ENCODE data around the gene HECTD3.
A peak's percentile ranks its signal among the peaks of the same experiment; 100 is the strongest.
"Not testable (repeated sequence)": the region's sequence is repeated elsewhere in the genome, so short reads cannot be mapped to it uniquely, and the experiment has no call there.

The HECTD3 gene

DNA sequence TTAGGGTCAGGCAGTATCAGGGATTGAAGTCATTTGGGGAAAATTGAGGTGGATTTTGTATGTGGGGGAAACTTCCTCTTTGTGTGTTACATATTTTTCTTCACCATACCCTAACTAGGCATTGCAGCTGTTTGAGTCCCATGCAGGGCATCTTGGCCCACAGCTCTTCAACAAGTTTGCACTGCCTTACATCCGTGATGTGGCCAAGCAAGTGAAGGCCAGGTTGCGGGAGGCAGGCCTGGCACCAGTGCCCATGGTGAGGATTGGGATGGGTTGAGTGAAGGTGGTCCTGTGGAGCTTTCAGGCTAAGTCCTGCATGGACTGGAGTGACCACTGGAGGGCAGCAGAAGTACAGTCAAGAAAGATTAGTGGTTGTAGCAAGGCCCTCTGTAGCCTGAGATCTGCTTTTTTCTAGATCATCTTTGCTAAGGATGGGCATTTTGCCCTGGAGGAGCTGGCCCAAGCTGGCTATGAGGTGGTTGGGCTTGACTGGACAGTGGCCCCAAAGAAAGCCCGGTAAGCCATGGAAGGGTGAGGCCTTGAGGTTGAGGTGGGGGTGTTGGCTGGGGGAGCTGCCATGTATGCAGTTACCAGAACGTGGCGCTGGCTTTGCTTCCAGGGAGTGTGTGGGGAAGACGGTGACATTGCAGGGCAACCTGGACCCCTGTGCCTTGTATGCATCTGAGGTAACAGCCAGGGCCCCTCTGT lies 3.4 kb upstream of the HECTD3 start:
- peak; percentile 51 for DNase-seq (ENCODE audit: low read depth)

DNA sequence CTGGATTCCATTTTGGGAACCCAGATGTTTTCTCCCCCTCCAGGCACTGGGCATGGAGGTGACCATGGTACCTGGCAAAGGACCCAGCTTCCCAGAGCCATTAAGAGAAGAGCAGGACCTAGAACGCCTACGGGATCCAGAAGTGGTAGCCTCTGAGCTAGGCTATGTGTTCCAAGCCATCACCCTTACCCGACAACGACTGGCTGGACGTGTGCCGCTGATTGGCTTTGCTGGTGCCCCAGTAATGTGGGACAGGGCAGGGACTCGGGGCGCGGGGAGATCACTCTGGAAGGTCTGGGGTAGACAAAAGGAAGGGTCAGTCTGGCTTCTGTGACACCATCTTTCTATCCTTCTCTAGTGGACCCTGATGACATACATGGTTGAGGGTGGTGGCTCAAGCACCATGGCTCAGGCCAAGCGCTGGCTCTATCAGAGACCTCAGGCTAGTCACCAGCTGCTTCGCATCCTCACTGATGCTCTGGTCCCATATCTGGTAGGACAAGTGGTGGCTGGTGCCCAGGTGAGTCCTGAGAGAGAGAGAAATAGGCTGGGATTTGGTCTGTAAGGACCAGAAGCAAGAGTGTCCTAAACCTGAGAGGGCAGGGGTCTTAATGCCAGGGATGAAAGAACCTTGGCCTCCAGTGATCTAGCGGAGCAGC lies 2.6 kb upstream of the HECTD3 start:
- DNase-seq (ENCODE audit: low read depth) = no peak

DNA sequence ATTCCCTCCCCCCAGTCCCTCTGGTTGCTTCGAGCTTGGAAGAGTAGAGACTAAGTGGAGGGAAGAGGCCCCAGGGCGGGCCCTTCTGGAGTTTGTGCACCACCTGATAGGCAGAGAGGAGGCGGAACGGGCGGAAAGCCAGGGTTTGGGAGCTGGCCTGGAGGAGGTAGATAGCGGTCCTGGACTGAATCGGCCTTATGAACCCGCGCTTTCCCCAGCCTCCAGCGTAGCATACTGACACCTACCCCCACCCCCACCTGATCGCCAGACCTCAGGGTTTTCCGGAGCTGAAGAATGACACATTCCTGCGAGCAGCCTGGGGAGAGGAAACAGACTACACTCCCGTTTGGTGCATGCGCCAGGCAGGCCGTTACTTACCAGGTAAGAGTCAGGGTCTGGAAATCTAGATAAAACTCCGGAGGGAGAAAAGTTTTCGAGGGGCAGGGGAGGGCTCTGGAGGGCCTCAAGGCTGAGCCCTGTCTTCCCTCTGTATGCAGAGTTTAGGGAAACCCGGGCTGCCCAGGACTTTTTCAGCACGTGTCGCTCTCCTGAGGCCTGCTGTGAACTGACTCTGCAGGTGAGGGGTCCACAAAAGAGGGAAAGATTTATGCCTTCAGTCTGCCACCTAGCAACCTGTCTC lies 1.6 kb upstream of the HECTD3 start:
- DNase-seq (ENCODE audit: low read depth) = no peak

DNA sequence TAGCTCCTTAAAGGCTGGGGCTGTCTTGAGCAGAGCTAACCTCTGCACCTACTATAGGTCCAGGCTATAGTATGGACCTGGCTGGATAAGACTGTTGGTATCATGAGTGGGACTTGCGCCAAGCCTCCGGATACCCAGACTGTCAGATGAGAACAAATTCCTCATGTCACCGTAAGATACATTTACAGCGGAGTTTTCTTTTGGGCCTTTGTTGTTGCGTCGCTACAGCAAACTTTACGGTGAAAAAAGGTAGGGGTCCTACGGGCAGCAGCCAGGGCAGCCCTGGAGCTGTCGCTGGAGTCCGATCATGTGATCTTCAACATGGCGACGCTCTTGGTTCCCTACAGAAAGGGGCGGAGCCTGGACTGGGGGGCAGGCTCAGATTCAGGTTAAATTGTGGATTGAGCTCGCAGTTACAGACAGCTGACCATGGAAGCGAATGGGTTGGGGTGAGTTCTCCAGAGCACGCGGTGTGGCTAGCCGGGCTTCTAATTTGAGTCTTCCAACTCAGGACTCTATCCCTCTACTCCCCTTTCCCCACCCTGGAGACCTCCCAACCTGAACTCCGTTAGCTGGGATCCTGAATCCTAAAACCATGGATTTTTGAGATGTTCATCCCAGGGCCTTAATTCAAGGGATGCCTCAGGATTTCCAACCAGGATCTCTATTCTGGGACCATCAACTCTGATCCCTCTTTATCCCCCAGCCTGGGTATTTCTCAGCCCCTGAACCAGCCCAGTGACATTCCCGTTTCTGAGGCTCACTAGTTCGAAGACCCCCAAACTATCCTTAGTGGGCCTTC lies 914 bp upstream of the HECTD3 start, which contains the start of gene UROD:
Gene UROD, plus strand, starts transcription at position 418 of the 802 bp plus-strand sequence. Its CDS starts 12 bp downstream, at position 430.
- DNase-seq (ENCODE audit: low read depth) = peak; percentile 82

DNA sequence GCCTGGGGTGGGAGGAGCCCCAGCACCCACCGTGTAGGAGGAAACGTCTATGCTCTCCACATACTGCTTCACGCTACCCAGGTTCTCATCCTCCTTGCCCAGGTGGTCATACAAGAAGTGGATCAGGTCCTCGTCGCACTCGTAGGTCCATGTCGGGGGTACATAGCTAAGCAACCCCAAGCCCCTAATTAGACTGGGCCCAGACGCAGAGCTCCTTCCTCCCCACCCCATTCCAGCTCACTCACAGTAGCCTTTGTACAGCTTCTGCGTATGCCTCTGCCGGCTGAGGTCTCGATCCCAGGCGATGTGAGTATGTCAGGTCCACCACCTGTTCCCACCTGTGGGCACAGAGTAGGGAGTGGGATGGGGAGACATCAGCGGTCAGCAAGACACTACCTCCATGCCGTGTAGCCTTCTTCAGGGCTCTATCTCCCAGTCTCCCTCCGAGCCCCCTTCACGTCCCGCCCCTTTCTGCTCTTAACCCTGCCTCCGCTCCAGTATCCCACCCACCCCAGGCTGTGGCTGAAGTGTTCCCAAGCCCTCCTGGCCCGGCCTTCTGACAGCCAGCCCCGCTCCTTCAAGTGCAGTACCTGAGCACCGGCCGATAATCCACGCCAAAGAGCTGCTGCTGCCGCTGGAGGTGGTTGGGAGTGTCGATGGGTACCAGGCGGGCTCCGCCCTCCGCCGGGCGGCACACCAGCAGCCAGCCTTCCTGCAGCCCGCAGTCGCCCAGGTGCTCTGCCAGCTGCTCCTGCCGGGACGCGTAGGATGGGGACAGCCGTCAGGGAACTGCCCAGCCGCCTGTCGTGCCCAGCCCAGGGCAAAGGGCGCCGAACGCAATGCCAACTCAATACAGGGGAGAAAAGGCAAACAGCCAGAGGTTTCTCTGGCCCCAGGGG lies 919 bp downstream of the HECTD3 start:
- DNase-seq (ENCODE audit: low read depth) = no peak

DNA sequence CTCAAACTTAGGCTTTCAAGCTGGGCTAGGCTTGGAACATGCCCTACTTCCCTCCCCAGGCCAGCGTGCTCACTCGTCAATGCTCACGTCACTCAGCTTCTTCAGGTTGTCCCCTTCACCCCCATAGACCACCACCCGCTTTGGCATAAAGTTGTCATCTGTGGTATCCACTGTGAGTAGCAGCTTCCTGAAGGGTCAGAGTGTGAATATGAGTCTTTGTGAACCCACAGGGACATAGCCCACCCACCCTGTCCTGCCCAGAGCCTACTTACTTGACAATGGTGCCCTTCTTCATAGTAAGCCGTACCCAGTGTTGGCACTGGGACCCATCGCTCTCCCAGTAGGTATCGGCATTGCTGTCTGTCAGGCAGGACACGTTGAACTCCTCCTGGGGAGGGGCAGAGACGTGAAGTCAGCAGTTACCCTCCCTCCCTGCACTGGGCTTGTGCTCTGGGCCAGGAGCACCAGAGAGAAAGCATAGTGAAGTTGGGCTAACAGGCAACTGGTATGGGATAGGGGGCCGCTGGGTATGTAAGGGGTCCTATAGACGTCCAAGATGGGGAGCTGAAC lies 1.7 kb downstream of the HECTD3 start:
- DNase-seq (ENCODE audit: low read depth) = no peak

DNA sequence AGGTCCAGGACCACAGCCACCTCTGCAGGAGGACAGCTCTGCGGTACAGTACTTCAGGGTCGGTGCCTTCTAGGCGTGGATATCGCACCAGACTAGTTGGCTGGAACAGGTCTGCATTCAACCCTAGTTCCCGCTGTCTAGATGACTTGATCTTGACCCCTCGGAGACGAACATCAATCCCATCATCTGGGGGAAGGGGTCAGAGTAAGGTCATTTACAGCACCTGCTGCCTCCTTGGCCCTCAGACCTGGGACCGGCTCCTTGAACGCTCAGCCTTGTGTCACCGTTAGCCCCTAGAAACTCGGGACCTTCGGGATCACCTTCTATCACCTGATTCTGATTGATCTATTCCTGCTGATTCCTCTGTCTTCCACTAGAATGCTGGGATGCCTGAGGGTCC lies 2.6 kb downstream of the HECTD3 start:
- DNase-seq (ENCODE audit: low read depth) = no peak

DNA sequence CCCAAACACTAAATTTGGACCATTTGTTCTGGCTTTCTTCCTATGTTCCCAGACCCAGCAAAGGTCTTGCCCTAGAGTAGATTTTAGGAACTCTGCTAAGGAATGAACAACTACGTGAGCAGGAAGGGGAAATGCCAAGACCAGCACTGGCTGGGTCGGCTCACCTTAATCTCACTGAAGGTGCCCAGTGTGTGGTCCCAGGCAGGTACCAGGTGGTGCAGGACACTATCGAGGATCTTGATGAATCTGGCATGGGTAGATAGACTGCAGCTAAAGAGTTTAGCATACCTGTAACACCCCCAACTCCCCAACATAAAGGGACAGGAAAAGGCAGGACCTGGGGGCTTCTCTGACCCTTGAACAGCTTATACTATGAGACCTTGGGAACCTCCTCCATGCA lies 3.0 kb downstream of the HECTD3 start:
- DNase-seq (ENCODE audit: low read depth) = no peak

DNA sequence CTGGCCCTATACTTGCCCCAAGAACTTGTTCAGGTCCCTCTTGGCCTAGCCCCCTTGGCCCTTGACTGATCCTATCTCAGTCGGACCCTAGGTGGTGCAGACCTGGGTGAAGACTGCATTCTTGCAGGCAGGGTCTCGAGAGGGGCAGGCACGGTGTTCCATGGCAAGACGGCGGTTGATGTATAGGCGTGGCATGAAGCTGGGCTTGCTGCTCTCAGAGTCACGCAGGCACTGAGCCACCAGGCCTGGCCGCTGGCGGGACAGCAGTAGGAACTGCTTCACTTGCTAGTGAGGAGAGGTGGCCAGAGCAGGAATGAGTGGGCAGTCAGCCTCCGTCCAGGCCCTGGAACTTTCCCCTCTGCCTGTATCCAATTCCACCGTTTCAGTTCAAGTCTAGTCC lies 3.8 kb downstream of the HECTD3 start:
- DNase-seq (ENCODE audit: low read depth) = no peak

DNA sequence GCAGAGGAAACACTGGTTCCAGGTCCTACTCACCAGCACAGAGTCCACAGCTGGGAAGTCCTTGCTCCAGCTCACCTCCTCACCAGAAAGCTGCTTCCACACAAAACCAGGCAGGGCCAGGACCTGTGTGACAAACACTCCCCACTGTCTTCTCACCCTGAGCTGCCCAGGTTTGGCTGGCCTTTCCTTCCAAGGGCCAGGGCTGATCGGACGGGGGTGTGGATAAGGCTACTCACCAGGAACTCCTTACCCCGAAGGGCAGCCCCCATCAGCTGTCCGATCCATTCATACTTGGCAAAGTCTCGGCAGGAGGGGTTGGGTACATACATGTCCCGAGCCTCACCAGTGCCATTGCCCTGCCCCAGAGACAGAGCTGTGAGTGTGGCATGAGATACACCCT lies 5.4 kb downstream of the HECTD3 start:
- no peak for DNase-seq (ENCODE audit: low read depth)

DNA sequence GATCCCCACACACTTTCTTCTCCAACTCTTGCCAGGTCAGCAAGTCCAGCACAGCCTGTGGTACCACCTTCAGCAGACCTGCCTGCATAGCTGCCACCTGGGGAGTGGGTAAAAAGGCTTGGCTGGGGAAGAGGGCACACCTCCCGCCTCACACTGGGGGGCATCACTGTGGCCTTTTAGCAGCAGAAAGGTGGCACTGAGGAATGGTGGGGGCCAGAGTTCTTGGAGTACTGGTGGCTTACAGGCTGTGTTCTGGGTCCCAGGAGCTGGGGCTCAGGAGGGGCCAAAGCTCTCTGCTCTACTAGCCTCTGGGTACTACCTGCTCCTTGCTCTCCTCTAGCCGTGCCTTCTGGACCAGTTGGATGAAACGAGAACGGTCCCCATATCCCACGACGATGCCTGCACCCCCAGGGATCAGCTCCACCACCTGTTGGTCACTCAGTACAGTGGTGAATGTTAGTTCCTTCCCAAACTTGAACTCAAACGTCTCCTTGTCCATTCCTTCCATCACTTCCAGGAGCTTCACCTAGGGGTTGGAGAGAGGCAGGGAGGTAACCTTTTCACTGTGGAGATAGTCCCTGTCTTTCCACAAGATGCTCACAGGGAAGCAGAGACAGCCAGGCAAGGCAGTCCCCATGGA lies 6.7 kb downstream of the HECTD3 start:
- no peak for DNase-seq (ENCODE audit: low read depth)

DNA sequence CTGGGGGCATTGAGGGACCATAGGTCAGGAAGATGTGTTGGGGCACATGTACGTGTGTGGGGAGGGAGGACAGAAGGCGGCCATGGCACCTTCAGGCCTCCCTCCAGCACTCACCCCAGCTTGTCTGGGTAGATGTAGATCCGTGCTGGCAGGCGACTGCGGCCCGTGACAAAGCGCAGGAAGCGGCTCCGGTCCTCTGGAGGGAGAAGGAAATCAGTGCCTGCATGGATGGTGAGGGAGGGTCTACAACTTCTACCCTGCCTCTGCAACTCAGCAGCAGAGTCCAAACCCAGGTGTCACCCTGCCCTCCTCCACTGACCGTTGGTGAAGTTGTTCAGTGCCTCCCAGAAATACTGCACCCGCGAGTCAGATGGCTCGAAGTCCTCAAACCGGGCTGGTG lies 7.4 kb downstream of the HECTD3 start:
- no peak for DNase-seq (ENCODE audit: low read depth)

DNA sequence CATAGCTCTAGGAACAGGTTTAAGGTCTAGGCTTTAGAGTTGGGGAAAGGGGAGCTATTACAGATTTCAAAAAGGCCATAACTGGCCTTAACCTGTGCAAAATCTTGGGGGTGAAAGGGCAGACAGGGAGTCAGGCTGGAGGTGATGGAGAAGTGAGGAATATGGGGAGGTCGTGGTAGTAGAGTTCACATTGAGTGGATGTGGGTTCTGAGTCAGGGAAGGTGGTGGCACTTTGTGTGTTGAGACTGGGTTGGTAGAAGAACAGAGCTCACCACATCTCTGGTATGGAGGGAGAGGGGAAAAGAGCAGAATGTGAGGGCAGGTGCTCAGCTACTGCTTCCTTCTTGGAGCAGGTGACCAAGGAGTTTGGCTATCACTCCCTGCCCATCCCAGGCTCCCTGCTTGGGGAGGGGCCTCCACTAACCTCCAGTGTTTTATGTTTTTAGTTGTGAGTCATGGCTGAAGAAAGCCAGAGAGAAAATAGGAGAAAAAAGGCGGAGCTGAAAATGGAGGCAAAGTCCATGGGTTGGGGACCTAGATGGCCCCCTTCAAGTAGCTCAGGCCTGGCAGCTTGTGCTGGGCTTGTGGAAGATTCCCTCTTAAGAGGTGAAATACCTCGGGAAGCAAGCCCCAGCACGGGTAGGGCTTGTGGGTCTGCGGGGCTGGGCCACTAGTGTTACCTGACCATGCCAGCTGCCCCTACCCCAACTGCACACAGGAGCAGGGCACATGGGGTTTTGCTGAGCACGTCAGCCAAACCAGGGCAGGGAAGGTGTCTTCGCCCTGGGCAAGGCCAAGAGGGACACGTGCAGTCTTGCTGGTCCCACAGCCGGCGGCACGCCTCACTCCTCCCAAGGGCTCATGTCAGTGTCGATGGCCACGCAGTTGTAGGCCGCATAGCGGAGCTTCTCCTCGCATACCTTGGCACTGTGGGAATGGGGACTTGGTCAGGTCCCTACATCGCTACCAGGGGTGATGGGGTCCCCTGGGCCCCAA lies 8.2 kb downstream of the HECTD3 start:
- no peak for DNase-seq (ENCODE audit: low read depth)

DNA sequence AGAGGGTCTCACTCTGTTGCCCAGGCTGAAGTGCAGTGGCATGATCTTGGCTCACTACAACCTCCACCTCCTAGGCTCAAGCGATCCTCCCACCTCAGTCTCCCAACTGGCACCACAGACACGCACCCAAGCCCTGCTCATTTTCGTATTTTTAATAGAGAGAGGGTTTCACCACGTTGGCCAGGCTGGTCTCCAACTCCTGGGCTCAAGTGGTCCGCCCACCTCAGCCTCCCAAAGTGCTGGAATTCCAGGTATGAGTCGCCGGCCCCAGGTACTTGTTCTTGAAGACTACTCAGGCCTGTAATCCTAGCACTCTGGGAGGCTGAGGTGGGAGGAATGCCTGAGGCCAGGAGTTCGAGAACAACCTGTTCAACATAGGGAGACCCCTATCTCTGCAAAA lies 9.5 kb downstream of the HECTD3 start:
- DNase-seq (ENCODE audit: low read depth) = not testable (repeated sequence)

DNA sequence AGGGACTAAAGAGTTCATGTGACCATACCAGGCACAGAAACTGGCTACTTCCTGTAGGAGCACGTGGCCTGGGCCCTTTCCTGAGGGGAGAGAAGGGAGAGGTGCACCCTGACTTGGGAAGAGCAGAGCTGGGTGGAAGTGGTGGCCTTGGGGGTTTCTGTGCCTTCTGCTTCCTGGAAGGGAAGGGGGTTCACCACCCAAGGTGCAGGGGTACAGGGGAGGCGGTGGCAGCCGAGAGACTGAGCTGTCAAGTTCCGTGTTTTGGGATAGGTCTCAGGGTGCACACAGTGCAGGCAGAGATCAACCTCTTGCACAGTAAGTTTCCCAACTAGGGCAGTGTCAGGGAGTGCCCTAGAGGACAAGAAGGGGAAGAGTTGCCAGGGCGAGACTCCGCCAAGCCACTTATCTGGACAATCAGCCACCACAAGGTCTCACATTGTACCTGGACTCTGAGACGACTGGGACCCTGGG lies 10.1 kb downstream of the HECTD3 start:
- no peak for DNase-seq (ENCODE audit: low read depth)

DNA sequence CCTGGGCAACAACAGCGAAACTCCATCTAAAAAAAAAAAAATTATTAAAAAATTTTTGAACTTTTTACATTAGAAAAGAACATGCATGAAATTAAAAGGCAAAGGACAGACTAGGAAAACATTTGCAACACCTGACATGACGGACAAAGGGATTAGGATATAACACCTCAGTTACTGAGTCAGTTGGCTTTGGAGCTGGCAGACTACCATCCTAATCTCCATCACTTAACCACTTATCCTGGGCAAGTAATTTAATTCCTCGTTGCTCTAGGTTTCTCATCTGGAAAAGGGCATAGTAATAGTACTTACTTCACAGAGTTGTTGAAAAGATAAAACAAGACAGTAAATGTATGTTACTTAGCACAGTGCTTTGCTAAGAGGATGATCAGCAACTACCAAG lies 11.9 kb downstream of the HECTD3 start:
- DNase-seq (ENCODE audit: low read depth) = no peak

DNA sequence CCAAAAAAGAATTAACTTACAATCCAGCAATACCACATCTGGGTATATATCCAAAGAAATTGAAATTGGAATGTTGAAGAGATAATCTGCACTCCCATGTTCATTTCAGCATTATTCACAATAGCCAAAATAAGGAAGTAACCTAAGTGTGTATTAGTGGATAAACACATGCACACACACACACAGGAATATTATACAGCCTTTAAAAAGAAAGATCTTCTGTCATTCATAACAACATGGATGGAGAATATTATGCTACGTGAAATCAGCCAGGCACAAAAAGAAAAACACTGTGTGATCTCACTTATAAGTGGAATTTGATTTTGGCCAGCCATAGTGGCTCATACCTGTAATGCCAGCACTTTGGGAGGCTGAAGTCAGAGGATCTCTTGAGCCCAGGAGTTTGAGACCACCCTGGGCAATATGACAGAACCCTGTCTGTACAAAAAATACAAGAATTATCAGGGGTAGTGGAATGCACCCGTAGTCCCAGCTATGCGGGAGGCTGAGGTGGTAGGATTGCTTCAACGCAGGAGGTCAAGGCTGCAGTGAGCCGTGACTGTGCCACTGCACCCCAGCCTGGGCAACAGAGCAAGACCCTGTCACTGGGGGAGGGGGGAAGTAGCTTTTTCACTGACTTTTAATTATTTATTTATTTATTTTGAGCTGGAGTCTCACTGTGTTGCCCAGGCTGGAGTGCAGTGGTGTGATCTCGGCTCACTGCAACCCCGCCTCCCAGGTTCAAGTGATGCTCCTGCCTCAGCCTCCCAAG lies 15.5 kb downstream of the HECTD3 start:
- DNase-seq (ENCODE audit: low read depth) = no peak

DNA sequence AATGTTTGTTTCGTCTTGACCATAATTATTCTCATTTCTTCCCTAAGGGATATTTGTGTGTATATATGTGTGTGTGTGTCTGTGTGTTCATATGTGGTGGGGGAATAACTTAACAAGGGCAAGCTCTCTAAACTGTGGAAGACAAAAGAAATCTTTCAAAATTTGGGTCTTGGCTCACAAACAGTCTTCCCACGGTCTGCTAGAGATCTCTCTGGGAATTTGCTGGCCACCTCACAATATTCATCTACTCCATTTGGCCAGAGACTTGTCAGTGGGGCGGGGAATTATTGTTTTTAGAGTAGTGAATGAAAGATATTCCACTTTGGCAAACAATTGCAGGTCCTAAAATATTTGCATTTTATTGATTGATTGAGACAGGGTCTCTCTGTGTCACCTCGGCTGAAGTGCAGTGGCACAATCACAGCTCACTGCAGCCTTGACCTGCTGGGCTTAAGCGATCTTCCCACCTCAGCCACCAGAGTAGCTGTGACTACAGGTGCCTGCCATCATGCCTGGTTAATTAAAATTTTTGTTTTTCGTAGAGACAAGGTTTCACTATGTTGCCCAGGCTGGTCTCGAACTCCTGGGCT lies 16.7 kb downstream of the HECTD3 start:
- DNase-seq (ENCODE audit: low read depth) = no peak
